ENCODE results near the gene PTPRN2. TPM values are rescaled to one million over a fixed set of nuclear protein-coding genes. Genes with fewer than 3 reads are reported as not detected.

PTPRN2 gene
- total RNA-seq, 2 experiments from 2014 or later: 0.70 TPM; not detected in 1

DNA sequence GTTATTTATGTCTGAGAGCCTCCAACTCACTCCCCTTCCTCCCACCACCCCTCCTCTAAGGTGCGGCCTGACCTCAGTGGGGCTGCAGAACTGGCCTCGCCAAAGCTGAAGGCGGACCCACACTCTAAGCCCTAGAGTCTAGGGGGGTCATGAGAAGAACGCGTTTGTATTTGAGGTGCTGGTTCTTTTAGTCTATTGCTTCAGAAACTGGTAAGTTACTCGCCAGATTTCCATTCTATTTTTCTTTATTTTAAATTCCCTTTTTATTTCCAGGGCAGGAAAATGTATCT, 893.3 kb downstream of the PTPRN2 start:
- Histone ChIP-seq H3K4me1 (ENCODE audit: insufficient read depth, low read length, poor library complexity, severe bottlenecking) (no peaks in the 10 kb centered on the region), H2AFZ (ENCODE audit: low read length) (no peak overlapping the region), H3K9me3 (ENCODE audit: low read length) (no peaks in the 10 kb centered on the region), H3K9me2 (ENCODE audit: insufficient read depth, low read length) (no peaks in the 10 kb centered on the region), H3K36me3 (ENCODE audit: insufficient read depth, low read length) (no peaks in the 10 kb centered on the region), H3K79me2 (ENCODE audit: insufficient read depth, low read depth, low read length) (no peaks in the 10 kb centered on the region), H3K4me3 (ENCODE audit: low read depth, low read length, poor library complexity, severe bottlenecking) (no peak overlapping the region), H3K27ac (ENCODE audit: low read depth, low read length, poor library complexity, severe bottlenecking) (no peak overlapping the region), H4K20me1 (ENCODE audit: insufficient read depth, low read length) (no peaks in the 10 kb centered on the region), H3K4me2 (ENCODE audit: low read length) (no peak overlapping the region)
- ChIA-PET POLR2A (no interaction called here), CTCF (ENCODE audit: unreplicated experiment) (no interaction called here)
- intact Hi-C loops (cut with micrococcal nuclease; ENCODE audit: unreplicated experiment): no loop called here
- no peak for DNase-seq (ENCODE audit: low spot score)
- no TSS peak for BruUV-seq (replicated peaks)
- TF ChIP-seq EZH2phosphoT487 (IDR thresholded peaks at IDR 0.05; ENCODE audit: borderline replicate concordance, low read depth, low read length): no peak
- TF ChIP-seq, protein P1, sequence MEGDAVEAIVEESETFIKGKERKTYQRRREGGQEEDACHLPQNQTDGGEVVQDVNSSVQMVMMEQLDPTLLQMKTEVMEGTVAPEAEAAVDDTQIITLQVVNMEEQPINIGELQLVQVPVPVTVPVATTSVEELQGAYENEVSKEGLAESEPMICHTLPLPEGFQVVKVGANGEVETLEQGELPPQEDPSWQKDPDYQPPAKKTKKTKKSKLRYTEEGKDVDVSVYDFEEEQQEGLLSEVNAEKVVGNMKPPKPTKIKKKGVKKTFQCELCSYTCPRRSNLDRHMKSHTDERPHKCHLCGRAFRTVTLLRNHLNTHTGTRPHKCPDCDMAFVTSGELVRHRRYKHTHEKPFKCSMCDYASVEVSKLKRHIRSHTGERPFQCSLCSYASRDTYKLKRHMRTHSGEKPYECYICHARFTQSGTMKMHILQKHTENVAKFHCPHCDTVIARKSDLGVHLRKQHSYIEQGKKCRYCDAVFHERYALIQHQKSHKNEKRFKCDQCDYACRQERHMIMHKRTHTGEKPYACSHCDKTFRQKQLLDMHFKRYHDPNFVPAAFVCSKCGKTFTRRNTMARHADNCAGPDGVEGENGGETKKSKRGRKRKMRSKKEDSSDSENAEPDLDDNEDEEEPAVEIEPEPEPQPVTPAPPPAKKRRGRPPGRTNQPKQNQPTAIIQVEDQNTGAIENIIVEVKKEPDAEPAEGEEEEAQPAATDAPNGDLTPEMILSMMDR (conservative IDR thresholded peaks at IDR 0.05; ENCODE audit: low read length): no peak

DNA sequence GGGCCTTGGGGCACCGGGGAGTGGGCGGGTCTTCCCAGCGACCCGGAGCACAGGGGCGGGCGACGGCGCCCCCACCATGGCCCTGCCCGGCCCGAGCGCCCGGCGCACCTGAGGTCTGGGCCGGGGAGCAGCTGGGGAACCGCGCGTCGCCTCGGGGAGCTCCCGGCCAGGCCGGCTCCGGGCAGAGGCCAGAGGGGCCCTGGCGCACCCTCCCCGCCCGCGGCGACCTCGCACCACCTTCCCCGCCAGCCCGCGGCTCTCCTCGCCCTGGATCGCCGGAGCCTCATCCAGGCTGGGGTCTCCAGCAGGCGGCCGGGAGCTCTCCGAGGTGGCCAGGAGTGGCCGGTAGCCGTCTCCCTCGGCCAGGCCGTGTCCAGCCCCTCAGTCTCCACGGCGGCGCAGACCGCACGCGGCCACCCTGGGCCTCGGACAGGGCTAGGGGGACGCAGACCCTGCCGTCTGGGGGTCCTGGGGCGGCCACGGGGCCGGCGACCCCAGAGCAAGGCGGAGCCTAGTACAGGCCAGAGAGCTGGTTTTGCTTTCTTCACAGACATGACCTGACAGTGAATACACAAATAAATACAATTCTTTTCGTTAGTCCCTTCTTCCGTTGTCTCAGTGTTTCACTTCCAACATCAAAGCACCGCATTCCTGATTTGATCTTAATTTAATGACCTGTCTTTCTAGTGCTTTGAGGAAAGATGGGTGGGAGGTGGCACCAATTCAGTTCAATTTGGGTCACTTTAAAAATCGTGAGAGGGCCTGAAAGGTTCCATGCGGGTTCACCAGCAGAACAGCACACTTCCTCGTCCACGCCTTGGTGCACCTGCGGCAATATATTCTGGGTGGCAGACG, 893.9 kb downstream of the PTPRN2 start:
- H3K4me2 ChIP-seq (ENCODE audit: low read length): no peak overlapping the region
- no peaks in the 10 kb centered on the region for H3K36me3 ChIP-seq (ENCODE audit: insufficient read depth, low read length)
- TF ChIP-seq, protein P1 (conservative IDR thresholded peaks at IDR 0.05; ENCODE audit: low read length): no peak
- no peak for TF ChIP-seq EZH2phosphoT487 (IDR thresholded peaks at IDR 0.05; ENCODE audit: borderline replicate concordance, low read depth, low read length)
- H2AFZ ChIP-seq (ENCODE audit: low read length): no peak overlapping the region
- no peaks in the 10 kb centered on the region for H3K79me2 ChIP-seq (ENCODE audit: insufficient read depth, low read depth, low read length)
- H3K4me1 ChIP-seq (ENCODE audit: insufficient read depth, low read length, poor library complexity, severe bottlenecking): no peaks in the 10 kb centered on the region
- no peak for DNase-seq (ENCODE audit: low spot score)
- no peaks in the 10 kb centered on the region for H3K9me2 ChIP-seq (ENCODE audit: insufficient read depth, low read length)
- H3K4me3 ChIP-seq (ENCODE audit: low read depth, low read length, poor library complexity, severe bottlenecking): no peak overlapping the region
- no peaks in the 10 kb centered on the region for H4K20me1 ChIP-seq (ENCODE audit: insufficient read depth, low read length)
- ChIA-PET CTCF (ENCODE audit: unreplicated experiment) (no interaction called here), POLR2A (no interaction called here)
- intact Hi-C loops (cut with micrococcal nuclease; ENCODE audit: unreplicated experiment): no loop called here
- H3K27ac ChIP-seq (ENCODE audit: low read depth, low read length, poor library complexity, severe bottlenecking): no peak overlapping the region
- no peaks in the 10 kb centered on the region for H3K9me3 ChIP-seq (ENCODE audit: low read length)
- BruUV-seq (replicated peaks): no TSS peak

DNA sequence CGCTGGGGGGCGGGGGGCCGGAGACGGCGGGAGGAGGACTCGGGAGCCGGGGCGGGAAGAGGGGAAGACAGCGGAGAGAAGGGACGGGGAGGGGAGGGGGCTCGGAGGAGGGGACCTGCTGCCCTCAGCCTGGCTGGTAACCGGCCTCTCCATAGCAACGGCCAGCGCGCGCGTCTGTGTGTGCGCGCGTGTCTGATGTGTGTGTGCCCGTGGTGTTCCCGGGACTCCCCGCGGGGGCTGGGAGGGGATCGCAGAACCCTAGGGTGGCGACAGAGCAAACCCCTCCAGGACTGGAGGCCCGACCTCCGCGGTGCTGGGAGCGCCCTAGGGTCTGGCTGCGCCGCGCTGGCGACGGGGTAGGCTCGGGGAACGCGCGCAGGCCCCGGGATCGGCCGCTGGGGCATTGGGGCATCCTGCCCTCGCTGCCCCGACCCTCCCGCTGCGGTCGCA, 894.5 kb downstream of the PTPRN2 start:
- POLR2A ChIA-PET: no interaction called here
- Histone ChIP-seq H3K9me2 (ENCODE audit: insufficient read depth, low read length) (no peaks in the 10 kb centered on the region), H3K79me2 (ENCODE audit: insufficient read depth, low read depth, low read length) (no peaks in the 10 kb centered on the region), H2AFZ (ENCODE audit: low read length) (no peak overlapping the region), H3K4me2 (ENCODE audit: low read length) (no peak overlapping the region), H3K9me3 (ENCODE audit: low read length) (no peaks in the 10 kb centered on the region), H4K20me1 (ENCODE audit: insufficient read depth, low read length) (no peaks in the 10 kb centered on the region), H3K36me3 (ENCODE audit: insufficient read depth, low read length) (no peaks in the 10 kb centered on the region), H3K4me1 (ENCODE audit: insufficient read depth, low read length, poor library complexity, severe bottlenecking) (no peaks in the 10 kb centered on the region), H3K4me3 (ENCODE audit: low read depth, low read length, poor library complexity, severe bottlenecking) (no peak overlapping the region), H3K27ac (ENCODE audit: low read depth, low read length, poor library complexity, severe bottlenecking) (no peak overlapping the region)
- intact Hi-C loops (cut with micrococcal nuclease; ENCODE audit: unreplicated experiment): no loop called here
- TF ChIP-seq, protein P1 (conservative IDR thresholded peaks at IDR 0.05; ENCODE audit: low read length): no peak
- TF ChIP-seq EZH2phosphoT487 (IDR thresholded peaks at IDR 0.05; ENCODE audit: borderline replicate concordance, low read depth, low read length): no peak
- CTCF ChIA-PET (ENCODE audit: unreplicated experiment): no interaction called here
- DNase-seq (ENCODE audit: low spot score): no peak
- BruUV-seq (replicated peaks): no TSS peak

All from OCI-LY7 (cell line).